ENCODE measurements around the gene GNA14.

- TF ChIP-seq, protein P1, sequence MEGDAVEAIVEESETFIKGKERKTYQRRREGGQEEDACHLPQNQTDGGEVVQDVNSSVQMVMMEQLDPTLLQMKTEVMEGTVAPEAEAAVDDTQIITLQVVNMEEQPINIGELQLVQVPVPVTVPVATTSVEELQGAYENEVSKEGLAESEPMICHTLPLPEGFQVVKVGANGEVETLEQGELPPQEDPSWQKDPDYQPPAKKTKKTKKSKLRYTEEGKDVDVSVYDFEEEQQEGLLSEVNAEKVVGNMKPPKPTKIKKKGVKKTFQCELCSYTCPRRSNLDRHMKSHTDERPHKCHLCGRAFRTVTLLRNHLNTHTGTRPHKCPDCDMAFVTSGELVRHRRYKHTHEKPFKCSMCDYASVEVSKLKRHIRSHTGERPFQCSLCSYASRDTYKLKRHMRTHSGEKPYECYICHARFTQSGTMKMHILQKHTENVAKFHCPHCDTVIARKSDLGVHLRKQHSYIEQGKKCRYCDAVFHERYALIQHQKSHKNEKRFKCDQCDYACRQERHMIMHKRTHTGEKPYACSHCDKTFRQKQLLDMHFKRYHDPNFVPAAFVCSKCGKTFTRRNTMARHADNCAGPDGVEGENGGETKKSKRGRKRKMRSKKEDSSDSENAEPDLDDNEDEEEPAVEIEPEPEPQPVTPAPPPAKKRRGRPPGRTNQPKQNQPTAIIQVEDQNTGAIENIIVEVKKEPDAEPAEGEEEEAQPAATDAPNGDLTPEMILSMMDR (IDR thresholded peaks at IDR 0.05): no peak
- TF ChIP-seq POLR2AphosphoS5 (IDR thresholded peaks at IDR 0.05; ENCODE audit: low read depth, low read length): no peak
These were observed 52.6 kb downstream of the GNA14 start for GRCh38 chr9:77595426-77596095.

All from Panc1 (cell line).